A673 (cell line): Measurements from ENCODE around the gene GMPPA.

ENCODE experiments used
- EZH2 ChIP-seq: fragments of 200-600 bp; sonication (generic); IDR thresholded peaks from 2 replicates; pipeline ENCODE4 v1.6.1; 2017; ENCODE audit warnings: borderline replicate concordance, low read depth, mild to moderate bottlenecking, mixed read lengths, antibody characterized with exemption, low read length; ENCODE audit not compliant: poor library complexity, severe bottlenecking
- TF ChIP-seq, protein P1 (sequence below): fragments of 300-800, 200-600 bp; sonication (generic); conservative IDR thresholded peaks from 2 replicates; pipeline ENCODE4 v1.5.1; 2017; ENCODE audit warnings: low read depth, mild to moderate bottlenecking, antibody characterized with exemption, low read length, moderate library complexity, mixed read lengths

DNA sequence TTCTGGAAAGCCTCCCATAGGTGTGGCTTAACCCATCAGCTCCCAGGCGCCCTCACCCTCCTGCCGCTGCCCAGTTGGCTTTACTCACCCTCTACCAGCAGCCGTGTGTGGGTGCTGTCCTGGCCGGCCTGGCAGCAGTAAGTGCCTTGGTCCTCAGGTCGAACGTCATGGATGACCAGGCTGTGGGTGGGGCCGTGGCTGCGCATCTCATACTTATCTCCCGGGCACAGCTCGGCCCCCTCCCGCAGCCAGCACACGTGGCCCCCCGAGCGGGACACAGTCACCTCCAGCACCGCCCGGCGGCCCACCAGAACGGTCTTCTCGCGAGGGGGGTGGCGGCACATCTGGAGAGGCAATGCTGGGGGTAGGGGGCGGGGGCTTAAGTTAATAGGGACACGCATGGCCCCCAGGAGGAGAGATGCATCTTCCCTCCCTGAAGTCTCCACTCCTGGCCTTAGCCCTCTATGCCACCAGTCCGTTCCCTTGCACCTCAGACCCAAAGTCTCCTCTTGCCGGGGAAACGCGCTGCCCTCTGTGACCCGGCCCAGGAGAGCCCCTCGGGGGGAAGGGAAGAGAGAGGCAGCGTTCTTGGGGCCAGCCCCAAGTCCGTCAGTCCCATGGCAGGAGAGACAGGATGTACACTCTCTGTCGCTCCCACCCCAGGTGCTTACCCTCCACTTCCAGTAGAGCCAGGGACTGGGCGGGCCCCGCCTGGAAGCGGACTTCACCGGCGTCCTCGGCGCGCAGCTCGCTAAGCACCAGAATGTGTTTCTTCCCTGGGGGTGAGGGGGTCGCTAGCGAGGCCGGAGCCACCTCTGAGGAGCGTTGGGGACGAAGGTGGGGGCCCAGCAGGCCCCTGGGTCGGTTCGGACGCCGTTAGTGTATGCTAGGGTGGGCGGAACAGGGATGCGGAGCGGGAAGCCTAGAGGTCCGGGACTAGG, 53.0 kb downstream of the GMPPA start:
- TF ChIP-seq, protein P1, sequence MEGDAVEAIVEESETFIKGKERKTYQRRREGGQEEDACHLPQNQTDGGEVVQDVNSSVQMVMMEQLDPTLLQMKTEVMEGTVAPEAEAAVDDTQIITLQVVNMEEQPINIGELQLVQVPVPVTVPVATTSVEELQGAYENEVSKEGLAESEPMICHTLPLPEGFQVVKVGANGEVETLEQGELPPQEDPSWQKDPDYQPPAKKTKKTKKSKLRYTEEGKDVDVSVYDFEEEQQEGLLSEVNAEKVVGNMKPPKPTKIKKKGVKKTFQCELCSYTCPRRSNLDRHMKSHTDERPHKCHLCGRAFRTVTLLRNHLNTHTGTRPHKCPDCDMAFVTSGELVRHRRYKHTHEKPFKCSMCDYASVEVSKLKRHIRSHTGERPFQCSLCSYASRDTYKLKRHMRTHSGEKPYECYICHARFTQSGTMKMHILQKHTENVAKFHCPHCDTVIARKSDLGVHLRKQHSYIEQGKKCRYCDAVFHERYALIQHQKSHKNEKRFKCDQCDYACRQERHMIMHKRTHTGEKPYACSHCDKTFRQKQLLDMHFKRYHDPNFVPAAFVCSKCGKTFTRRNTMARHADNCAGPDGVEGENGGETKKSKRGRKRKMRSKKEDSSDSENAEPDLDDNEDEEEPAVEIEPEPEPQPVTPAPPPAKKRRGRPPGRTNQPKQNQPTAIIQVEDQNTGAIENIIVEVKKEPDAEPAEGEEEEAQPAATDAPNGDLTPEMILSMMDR = no peak
- TF ChIP-seq EZH2 = no peak
